RKO (cell line): Measurements from ENCODE around the gene ATRNL1.
A peak's percentile ranks its signal among the peaks of the same experiment; 100 is the strongest.
"Not testable (repeated sequence)": the region's sequence is repeated elsewhere in the genome, so short reads cannot be mapped to it uniquely, and the experiment has no call there.

Experiments used
- DNase-seq: peaks from one replicate; pipeline ENCODE4 v3.0.0-alpha.2; 2016; ENCODE audit warnings: low spot score

Gene ATRNL1

DNA sequence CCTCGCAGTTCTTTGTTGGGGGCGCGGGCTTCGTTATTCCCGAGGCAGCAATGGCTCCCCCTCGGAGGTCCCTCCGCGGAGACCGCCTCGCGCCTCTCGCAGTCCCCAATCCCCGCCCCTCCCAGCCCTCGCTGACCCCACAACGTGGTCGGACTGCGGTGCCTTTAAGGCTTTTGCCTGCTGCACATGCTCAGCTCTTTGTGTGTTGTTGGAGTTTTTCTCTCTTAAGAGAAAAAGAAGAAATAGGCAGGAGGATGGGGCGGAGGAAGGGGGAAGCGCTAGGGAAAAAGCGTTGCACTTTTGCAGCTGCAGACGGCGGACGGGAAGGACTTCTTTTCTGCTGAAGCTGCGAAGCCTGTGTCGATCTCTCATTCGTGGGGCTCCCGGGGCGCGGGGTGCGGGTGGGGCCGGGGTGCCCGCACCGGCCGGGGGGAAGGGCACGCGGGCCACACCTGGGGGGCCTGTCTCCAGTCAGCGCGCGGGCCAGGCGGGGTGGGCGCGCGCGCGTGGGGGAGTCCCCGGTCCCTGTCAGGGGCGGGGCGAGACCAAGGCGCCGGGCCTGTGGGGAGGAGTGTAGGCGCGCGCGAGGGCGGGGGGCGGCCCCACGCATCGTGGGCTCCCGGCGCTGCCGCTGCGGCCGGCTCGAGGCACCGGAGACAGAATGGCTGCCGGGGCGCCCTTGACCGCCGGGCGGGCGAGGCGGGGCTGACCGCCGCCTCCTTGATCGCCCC is 445 bp upstream of the ATRNL1 start:
- no peak for DNase-seq

DNA sequence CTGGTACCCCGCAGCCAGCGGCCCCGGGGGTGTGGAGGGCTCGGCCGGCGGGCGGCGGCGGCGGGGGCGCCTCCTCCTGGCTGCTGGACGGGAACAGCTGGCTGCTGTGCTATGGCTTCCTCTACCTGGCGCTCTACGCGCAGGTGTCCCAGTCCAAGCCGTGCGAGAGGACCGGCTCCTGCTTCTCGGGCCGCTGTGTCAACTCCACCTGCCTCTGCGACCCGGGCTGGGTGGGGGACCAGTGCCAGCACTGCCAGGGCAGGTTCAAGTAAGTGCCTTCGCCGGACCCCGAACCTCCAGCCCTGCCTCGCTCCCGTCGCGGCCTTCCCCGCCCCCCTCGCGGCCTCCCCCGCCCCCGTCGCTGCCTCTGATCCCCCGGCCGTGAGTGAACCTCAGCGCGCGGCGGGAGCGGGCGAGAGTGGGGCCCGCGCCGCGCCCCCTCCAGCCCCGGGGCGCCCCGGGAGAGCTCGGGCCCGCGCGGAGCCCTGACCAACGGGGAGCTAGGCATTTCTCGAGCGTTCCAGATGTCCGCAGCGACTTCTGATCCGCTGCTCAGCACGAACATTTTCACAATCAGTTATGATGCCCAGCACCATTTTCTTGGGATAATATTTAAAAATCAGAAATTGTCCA is 727 bp downstream of the ATRNL1 start:
- no peak for DNase-seq

GRCh38 chr10:115094416-115095140 is 1.4 kb downstream of the ATRNL1 start:
- no peak for DNase-seq

DNA sequence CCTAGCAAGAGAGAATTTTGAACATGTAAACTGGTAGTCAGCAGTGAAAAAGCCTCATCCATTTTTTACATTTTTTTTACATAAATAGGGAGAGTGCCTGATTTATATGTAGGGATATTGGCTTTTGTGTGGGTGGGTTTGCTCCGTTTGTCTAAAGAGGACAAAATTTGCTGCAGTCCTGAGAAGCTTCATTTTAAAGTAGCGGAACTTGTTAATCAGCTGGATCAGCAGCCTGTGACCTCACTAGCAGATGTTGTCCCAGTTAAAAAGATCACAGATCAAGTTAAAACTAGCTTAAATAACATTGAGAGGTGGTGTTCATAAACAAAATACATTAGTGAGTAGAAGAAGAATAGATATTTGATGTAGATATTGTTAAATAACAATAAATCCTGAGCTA is 2.6 kb downstream of the ATRNL1 start:
- DNase-seq: no peak

GRCh38 chr10:115103700-115104099 is 10.5 kb downstream of the ATRNL1 start:
- DNase-seq: no peak

DNA sequence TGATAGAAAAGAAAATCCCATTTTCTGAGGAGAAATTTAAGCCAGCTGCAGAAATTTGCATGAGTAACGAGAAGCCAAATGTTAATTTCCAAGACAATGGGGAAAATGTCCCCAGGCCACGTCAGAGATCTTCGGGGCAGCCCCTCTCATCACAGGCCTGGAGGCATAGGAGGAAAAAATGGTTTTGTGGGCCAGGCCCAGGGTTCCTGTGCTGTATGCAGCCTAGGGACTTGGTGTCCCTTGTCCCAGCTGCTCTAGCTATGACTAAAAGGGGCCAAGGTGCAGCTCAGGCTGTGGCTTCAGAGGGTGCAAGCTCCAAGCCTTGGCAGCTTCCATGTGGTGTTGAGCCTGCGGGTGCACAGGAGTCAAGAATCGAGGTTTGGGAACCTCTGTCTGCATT is 12.2 kb downstream of the ATRNL1 start:
- DNase-seq: not testable (repeated sequence)

- DNase-seq: no peak
These were observed 14.7 kb downstream of the ATRNL1 start for GRCh38 chr10:115107830-115108229.

DNA sequence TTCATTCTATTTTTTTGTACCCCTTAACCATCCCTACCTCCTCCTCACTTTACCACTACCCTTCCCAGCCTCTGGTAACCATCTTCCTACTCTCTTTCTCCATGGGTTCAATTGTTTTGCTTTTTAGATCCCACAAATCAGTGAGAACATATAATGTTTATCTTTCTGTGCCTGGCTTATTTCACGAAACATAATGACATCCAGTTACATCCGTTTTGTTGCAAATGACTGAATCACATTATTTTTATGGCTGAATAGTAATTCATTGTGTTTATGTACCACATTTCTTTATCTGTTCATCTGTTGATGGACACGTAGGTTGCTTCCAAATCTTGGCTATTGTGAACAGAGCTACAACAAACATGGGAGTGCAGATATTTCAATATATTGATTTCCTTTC is 24.1 kb downstream of the ATRNL1 start:
- no peak for DNase-seq

DNA sequence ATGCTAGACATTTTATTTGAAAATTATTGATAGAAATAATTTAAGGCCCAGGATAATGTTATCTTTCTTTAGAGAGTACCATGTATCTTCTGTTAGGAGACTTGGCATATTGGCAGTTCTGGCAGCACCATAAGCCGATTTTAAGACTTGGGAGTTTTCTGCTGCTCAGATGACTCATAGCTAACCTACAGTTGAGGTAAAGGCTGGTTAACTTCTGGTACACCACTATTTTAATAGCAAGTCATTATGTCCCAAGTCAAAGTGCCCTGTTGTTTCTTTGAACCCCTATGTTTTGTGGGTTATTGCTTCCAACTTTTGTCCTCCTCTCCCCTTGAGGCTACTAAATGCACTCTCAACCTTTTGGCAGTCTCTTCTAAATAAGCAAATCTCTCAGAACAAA is 25.2 kb downstream of the ATRNL1 start:
- no peak for DNase-seq

DNA sequence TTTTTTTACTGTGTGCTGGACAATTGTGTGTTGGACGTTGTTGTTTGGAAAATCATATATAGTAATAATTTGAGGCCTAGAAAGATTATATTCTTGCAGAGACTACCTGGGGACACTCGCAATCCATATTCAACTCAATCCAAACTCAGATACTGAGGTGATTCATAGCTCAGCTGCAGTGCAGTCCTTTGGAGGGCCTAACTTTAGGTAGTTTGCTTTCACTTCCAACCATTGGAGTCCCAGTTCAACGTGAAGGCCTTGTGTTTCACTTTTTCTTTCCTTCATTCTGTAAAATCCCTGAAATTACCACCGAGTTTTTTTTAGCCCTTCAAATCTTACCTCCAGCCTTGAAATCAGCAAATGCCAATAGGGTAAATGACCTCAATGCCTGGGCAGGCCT is 32.3 kb downstream of the ATRNL1 start:
- DNase-seq: no peak

DNA sequence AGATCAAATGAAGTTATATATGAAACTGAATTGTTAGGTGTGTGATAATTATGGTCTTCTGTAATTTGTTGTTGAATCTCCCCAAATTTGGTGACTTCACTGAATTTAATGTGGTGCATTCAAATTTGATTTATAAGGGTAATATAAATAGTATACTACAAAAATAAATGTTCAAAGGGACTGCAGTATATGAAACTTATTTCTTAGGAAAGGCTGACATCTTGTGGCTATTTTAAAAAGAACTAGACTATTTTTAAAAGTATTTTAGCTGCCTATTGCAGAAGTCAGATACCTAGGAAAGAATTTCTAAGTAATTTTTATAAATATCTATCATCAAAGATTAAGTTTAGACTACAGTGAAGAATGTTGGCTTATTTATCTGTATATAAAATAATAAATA is 36.6 kb downstream of the ATRNL1 start:
- peak; percentile 49 for DNase-seq

DNA sequence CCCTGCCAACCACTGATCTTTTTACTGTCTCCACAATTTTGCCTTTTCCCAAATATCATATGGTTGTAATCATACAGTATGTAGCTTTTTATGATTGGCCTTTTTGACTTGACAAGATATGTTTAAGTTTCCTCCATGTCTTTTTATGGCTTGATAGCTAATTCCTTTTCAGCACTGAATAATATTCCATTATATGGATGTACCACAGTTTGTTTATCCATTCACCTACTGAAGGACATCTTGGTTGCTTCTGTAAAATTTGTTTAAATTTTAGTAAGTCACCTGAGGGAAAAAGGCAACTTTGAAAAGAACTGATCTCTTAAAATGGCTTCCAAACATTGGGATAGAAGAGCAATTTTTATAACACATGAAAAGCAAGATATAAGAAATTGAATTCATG is 43.5 kb downstream of the ATRNL1 start:
- DNase-seq: no peak

DNA sequence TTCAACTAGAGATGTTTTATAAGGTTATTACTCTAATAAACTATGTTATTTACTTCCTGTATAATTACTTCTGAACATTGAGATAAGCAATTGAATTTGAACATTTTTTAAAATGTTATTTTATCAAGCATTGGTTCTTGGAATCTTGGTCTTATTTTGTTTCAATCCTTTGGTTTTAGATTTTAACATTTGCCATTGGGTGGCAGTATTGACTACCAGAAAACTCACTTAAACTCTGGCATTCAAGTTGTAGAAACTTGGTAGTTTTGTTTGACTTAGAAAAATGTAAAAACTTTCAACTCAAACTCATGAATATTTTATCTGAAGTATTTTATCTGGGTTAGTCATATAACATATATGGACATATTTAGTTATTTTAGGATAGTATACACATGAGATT is 48.1 kb downstream of the ATRNL1 start:
- peak; percentile 30 for DNase-seq

GRCh38 chr10:115157357-115157756 is 64.2 kb downstream of the ATRNL1 start:
- no peak for DNase-seq

DNA sequence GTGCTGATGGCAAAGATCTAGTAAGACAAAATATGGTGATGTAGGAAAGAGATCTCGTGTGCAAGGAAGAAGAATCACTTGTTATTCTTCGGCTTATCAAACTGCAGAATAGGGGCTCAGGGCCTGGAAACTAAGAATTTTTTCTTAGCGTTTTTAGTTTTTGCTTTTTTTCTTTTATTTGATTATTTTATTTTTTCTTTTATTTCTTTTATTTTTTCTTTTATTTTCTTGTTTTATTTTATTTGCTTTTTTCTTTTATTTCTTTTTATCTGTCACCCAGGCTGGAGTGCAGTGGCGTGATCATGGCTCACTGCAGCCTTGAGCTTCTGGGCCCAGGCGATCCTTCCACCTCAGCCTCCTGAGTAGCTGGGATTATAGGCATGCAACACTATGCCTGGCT is 70.0 kb downstream of the ATRNL1 start:
- no peak for DNase-seq

DNA sequence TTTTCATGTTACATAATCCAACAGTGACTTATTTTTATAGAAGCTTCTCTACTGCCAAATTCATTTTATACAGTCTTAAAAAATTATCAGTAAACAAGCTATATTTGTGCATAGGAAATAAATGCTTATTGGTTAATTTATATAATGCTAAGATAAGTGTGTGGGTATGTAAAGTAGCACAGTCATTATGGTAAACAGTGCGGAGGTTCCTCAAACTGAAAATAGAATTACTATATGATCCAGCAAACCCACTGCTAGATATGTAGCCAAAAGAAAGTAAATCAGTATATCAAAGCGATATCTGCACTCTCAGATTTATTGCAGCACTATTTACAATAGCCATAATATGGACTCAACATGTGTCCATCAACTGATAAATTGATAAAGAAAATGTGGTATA is 71.1 kb downstream of the ATRNL1 start:
- no peak for DNase-seq

DNA sequence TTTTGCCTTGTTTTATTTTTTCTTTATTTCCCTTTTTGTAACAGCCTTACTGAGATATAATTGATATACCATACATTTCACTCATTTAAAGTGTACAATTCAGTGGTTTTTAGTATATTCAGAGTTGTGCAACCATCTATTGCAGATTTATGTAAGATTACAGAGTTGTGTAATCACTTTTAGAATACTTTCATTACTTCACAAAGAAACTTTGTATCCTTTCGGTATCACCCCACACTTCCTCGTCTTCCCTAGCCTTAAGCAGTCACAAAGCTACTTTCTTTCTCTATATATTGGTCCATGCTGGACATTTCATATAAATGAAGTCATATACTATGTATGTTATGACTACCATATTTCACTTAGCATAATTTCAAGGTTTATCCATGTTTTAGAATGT is 74.6 kb downstream of the ATRNL1 start:
- DNase-seq: no peak

DNA sequence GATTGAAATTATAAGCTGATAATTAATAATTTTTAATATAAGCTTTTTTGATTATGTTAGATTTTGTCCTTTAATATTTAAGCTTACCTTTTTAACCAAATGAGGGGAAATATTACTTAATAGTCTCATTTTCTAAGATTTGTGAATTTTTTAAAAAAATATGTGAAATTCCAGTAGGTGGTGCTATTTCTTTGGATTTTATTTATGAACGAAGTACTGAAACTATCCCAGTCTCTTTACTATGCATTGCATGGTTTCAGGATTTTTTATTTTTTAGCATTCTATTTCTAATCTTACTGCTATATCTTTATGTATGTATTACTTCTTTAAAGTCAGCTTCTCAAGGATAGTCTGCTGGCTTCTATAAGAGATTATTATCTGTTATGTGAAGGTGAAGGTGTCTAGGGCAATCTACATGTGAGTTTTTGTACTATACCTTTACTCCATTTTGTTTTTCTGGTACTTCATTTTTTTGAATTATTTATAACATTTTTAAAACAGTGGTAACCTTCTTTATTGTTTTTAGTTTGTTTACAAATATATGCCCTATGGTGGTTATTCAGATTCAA is 78.3 kb downstream of the ATRNL1 start:
- DNase-seq: peak; percentile 34

DNA sequence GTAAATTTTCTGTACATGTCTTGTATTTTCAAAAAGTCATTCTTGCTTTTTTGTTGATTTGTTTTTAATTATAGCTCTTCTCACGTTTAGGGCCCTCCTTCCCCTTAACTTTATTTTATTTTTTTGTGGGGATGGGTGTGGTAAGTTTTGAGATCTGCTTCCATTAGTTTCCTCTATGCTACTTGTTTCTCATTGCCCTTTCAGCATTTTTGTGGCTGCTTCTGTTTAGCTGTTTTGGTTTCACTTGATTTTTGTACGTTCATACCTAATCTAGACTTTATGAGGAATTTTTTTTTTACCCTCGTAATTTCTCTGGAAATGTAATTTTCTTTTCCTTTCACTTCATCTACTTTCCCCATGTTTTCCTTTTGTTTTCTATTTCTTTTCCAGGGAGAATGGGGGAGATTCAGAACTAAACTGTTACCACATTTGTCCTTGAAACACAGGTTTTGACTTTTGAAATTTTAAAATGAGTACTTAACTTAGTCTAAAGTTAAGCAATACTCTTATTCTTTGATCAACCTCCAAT is 80.8 kb downstream of the ATRNL1 start:
- DNase-seq: no peak

DNA sequence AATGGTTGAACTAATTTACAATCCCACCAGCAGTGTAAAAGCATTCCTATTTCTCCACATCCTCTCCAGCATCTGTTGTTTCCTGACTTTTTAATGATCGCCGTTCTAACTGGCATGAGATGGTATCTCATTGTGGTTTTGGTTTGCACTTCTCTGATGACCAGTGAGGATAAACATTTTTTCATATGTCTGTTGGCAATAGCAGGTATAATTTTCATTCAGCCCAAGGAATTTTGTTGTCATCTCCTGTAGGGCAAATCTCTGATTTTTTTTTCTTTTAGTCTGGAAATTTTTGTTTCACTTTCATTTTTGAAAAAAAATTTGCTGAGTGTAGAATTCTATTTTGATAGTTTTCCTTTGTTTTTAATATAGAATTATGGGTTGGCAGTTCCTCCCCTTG is 114.1 kb downstream of the ATRNL1 start:
- not testable (repeated sequence) for DNase-seq

DNA sequence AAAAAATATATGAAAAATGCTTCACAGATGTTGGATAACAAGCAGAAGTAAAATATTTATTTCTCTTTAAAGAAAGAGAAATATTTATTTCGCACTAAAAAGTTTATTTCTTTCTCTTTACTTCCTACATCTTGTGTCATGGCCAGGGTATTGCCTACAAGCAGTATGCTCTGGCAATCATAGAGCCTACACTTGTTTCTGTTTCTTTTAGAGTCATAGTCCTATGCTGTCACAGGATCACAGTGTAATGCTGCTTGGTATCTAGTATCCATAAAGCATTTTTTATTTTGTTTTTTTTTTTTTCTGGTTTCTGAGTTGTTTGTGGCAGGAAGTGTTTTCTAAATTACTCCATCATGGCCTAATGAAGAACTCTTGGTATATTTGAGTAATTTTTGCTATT is 116.0 kb downstream of the ATRNL1 start:
- no peak for DNase-seq

GRCh38 chr10:115214829-115215228 is 121.7 kb downstream of the ATRNL1 start:
- DNase-seq: no peak

- DNase-seq: no peak
These were observed 126.0 kb downstream of the ATRNL1 start for GRCh38 chr10:115219203-115219602.
